Activated CD4-positive, CD25-positive, alpha-beta regulatory T cell treated with anti-CD3 and anti-CD28 coated beads, Interleukin-2, amount 50 U/mL, for 24 hours (primary cell): Measurements from ENCODE around the gene CRABP2.

Experiments
- ATAC-seq, 2 donors: fragments of 150-1000 bp; cut with Tn5 transposase; one replicate each; pipeline ENCODE4 v1.10.0; 2021; ENCODE audit warnings: mild to moderate bottlenecking in 1 of 2, moderate library complexity in 1 of 2

Gene CRABP2

DNA sequence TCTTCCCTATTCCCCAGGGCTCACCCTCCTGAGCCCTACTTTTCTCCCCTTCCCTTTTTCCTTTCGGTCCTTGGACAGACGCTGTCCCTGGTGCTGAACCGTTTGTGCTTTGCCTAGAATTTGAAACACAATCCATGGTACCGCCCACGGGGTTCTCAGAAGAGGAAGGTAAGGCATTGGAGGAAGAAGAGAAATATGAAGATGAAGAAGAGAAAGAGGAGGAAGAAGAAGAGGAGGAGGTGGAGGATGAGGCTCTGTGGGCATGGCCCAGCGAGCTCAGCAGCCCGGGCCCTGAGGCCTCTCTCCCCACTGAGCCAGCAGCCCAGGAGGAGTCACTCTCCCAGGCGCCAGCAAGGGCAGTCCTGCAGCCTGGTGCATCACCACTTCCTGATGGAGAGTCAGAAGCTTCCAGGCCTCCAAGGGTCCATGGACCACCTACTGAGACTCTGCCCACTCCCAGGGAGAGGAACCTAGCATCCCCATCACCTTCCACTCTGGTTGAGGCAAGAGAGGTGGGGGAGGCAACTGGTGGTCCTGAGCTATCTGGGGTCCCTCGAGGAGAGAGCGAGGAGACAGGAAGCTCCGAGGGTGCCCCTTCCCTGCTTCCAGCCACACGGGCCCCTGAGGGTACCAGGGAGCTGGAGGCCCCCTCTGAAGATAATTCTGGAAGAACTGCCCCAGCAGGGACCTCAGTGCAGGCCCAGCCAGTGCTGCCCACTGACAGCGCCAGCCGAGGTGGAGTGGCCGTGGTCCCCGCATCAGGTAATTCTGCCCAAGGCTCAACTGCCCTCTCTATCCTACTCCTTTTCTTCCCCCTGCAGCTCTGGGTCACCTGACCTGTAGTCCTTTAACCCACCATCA lies 53.0 kb downstream of the CRABP2 start:
- ATAC-seq = no peak
